SK-N-SH (cell line): ENCODE results near the gene FBH1. TPM values are rescaled to one million over a fixed set of nuclear protein-coding genes. Genes with fewer than 3 reads are reported as not detected.

ENCODE experiments used
- CTCF ChIA-PET: fragments of 300-600, 350-600 bp; formaldehyde crosslinking; extraction: SDS; loops from one replicate; lab custom pipeline; 2021; lab: Yijun Ruan, JAX
- POLR2A ChIA-PET: fragments of 350-600 bp; sonication (Branson Sonifier 250); formaldehyde crosslinking; extraction: SDS; loops from one replicate; lab custom pipeline; 2020; ENCODE audit warnings: antibody characterized with exemption, inconsistent platforms; lab: Yijun Ruan, JAX
- DNase-seq: peaks from one replicate; pipeline ENCODE4 v3.0.0; 2012
- H2AFZ ChIP-seq: fragments of 200-600 bp; sonication (generic); 2 replicates; pipeline ENCODE4 v1.8.1; 2016; ENCODE audit warnings: antibody characterized with exemption, mild to moderate bottlenecking, low read depth
- H3F3A ChIP-seq: fragments of 200-600 bp; sonication (generic); replicated peaks from 2 replicates; pipeline ENCODE3; 2016; ENCODE audit warnings: antibody characterized with exemption, mild to moderate bottlenecking; ENCODE audit not compliant: insufficient read depth
- H3K27ac ChIP-seq, 2 experiments: fragments of 200-500 bp in 1 of 2; fragments of 200-600 bp in 1 of 2; sonication (Bioruptor generic) in 1 of 2; sonication (generic), shearing (Covaris generic) in 1 of 2; 2 replicates each; pipeline versions ENCODE4 v1.5.1 to v1.6.1; 2014 to 2016; ENCODE audit warnings: low read depth in 2 of 2, inconsistent platforms in 1 of 2, low read length in 1 of 2, mild to moderate bottlenecking in 1 of 2, mixed read lengths in 1 of 2
- H3K27me3 ChIP-seq: fragments of 200-600 bp; sonication (generic), shearing (Covaris generic); 2 replicates; pipeline ENCODE4 v1.6.1; 2016; ENCODE audit warnings: mixed run types; ENCODE audit not compliant: insufficient read depth
- H3K36me3 ChIP-seq, 2 experiments: fragments of 200-500 bp in 1 of 2; fragments of 200-600 bp in 1 of 2; sonication (Bioruptor generic) in 1 of 2; sonication (generic) in 1 of 2; replicated peaks in 1 of 2; 2 replicates each; pipeline versions ENCODE3 to v1.5.1; 2014 to 2016; ENCODE audit warnings: low read length in 1 of 2, mild to moderate bottlenecking in 1 of 2; ENCODE audit not compliant: insufficient read depth in 2 of 2, control insufficient read depth in 1 of 2
- H3K4me1 ChIP-seq, 2 experiments: fragments of 200-500 bp in 1 of 2; fragments of 200-600 bp in 1 of 2; sonication (Bioruptor generic) in 1 of 2; sonication (generic), shearing (Covaris generic) in 1 of 2; 2 replicates each; pipeline versions ENCODE4 v1.5.1 to v1.6.1; 2014 to 2016; ENCODE audit warnings: low read depth in 1 of 2, low read length in 1 of 2, mixed run types in 1 of 2; ENCODE audit not compliant: insufficient read depth in 2 of 2, control insufficient read depth in 1 of 2
- H3K4me2 ChIP-seq: fragments of 200-600 bp; sonication (generic), shearing (Covaris generic); 2 replicates; pipeline ENCODE4 v1.6.1; 2017; ENCODE audit warnings: mixed run types
- H3K4me3 ChIP-seq, 2 experiments: fragments of 200-500 bp in 1 of 2; fragments of 200-600 bp in 1 of 2; sonication (Bioruptor generic) in 1 of 2; sonication (generic), shearing (Covaris generic) in 1 of 2; 2 replicates each; pipeline versions ENCODE4 v1.5.1 to v1.8.1; 2014 to 2016; ENCODE audit warnings: low read depth in 2 of 2, inconsistent platforms in 1 of 2, low read length in 1 of 2, mild to moderate bottlenecking in 1 of 2, mixed read lengths in 1 of 2, moderate library complexity in 1 of 2
- H3K79me2 ChIP-seq: fragments of 200-600 bp; sonication (generic); 2 replicates; pipeline ENCODE4 v1.8.1; 2017; ENCODE audit warnings: mild to moderate bottlenecking; ENCODE audit not compliant: insufficient read depth
- H3K9ac ChIP-seq: fragments of 200-600 bp; sonication (generic); 2 replicates; pipeline ENCODE4 v1.6.1; 2017; ENCODE audit warnings: mixed run types
- H3K9me2 ChIP-seq: fragments of 200-600 bp; sonication (generic); 2 replicates; pipeline ENCODE4 v1.6.1; 2017; ENCODE audit warnings: mixed run types
- H3K9me3 ChIP-seq: fragments of 200-600 bp; sonication (generic); 2 replicates; pipeline ENCODE4 v1.6.1; 2017; ENCODE audit warnings: mixed run types, mild to moderate bottlenecking, moderate library complexity
- H4K20me1 ChIP-seq: fragments of 200-600 bp; sonication (generic); 2 replicates; pipeline ENCODE4 v1.6.1; 2017; ENCODE audit warnings: mild to moderate bottlenecking, mixed run types; ENCODE audit not compliant: insufficient read depth
- CHD2 ChIP-seq: fragments of 150-350 bp; IDR thresholded peaks from 2 replicates; pipeline ENCODE4 v1.6.1; 2018; ENCODE audit warnings: low read length; ENCODE audit not compliant: partially characterized antibody
- ELF1 ChIP-seq: IDR thresholded peaks from 2 replicates; pipeline ENCODE4 v1.4.0; 2012
- EP300 ChIP-seq, 2 experiments: IDR thresholded peaks; 2 replicates each; pipeline versions ENCODE4 v1.4.0 to v1.6.1; 2012; ENCODE audit warnings: borderline replicate concordance in 1 of 2, low read depth in 1 of 2, low read length in 1 of 2
- EZH2phosphoT487 ChIP-seq: fragments of 200-600 bp; sonication (generic); IDR thresholded peaks from 2 replicates; pipeline ENCODE4 v1.6.1; 2017; ENCODE audit warnings: low read depth, mixed run types, mild to moderate bottlenecking, antibody characterized with exemption, moderate library complexity, borderline replicate concordance
- FOSL2 ChIP-seq: IDR thresholded peaks from 2 replicates; pipeline ENCODE4 v1.4.0; 2012; ENCODE audit warnings: low read depth, mild to moderate bottlenecking, moderate library complexity, borderline replicate concordance
- FOXJ3 ChIP-seq: sonication (generic); formaldehyde crosslinking; IDR thresholded peaks from 2 replicates; pipeline ENCODE4 v1.5.1; 2020; ENCODE audit warnings: mild to moderate bottlenecking, missing genetic modification reagents
- GATA2 ChIP-seq: sonication (generic); formaldehyde crosslinking; IDR thresholded peaks from 2 replicates; pipeline ENCODE4 v1.5.0; 2020; ENCODE audit warnings: mild to moderate bottlenecking, missing genetic modification reagents
- JUND ChIP-seq: IDR thresholded peaks from 2 replicates; pipeline ENCODE4 v1.4.0; 2012
- MEF2A ChIP-seq: IDR thresholded peaks from 2 replicates; pipeline ENCODE4 v1.4.0; 2012; ENCODE audit warnings: low read depth, borderline replicate concordance
- MXI1 ChIP-seq: IDR thresholded peaks from 2 replicates; pipeline ENCODE4 v1.6.1; 2012; ENCODE audit warnings: mild to moderate bottlenecking, low read depth, low read length, improper control_type of control experiment
- NFIC ChIP-seq: IDR thresholded peaks from 2 replicates; pipeline ENCODE4 v1.4.0; 2012; ENCODE audit warnings: borderline replicate concordance
- RAD21 ChIP-seq: IDR thresholded peaks from 2 replicates; pipeline ENCODE4 v1.6.1; 2012; ENCODE audit warnings: mild to moderate bottlenecking, low read length
- SIN3A ChIP-seq: IDR thresholded peaks from 2 replicates; pipeline ENCODE4 v1.6.1; 2012; ENCODE audit warnings: low read depth, mild to moderate bottlenecking, low read length, moderate library complexity, borderline replicate concordance
- SMC3 ChIP-seq: IDR thresholded peaks from 2 replicates; pipeline ENCODE4 v1.6.1; 2012; ENCODE audit warnings: low read depth, low read length, improper control_type of control experiment
- TEAD4 ChIP-seq: IDR thresholded peaks from 2 replicates; pipeline ENCODE4 v1.4.0; 2012; ENCODE audit warnings: mild to moderate bottlenecking, borderline replicate concordance; ENCODE audit not compliant: insufficient read depth
- YY1 ChIP-seq: IDR thresholded peaks from 2 replicates; pipeline ENCODE4 v1.4.0; 2012; ENCODE audit warnings: low read depth, mild to moderate bottlenecking
- WGBS: methylation state at CpG from one replicate; pipeline ENCODE4 v1.1.6; 2017; ENCODE audit warnings: low lambda C conversion rate; 5-methylcytosine and 5-hydroxymethylcytosine counted together
- polyA plus RNA-seq, 3 experiments: library from polyadenylated mRNA; depleted of rRNA; stranded (reverse); fragments of >200 nt; gene quantifications; 2 replicates each; pipeline ENCODE4 v1.2.3, GENCODE V29; 2012
- TF ChIP-seq, protein P1 (sequence below): IDR thresholded peaks from 2 replicates; pipeline ENCODE4 v1.4.0; 2012; ENCODE audit warnings: low read depth, borderline replicate concordance
- TF ChIP-seq, protein P2 (sequence below): fragments of 200-600 bp; sonication (generic); IDR thresholded peaks from 2 replicates; pipeline ENCODE4 v1.6.1; 2017; ENCODE audit warnings: antibody characterized with exemption, mild to moderate bottlenecking, moderate library complexity
- TF ChIP-seq, protein P3 (sequence below): fragments of 150-350 bp; IDR thresholded peaks from 2 replicates; pipeline ENCODE4 v1.6.1; 2016; ENCODE audit warnings: mild to moderate bottlenecking, low read depth, low read length

The FBH1 gene
- polyA plus RNA-seq, 1 of the 3 experiments (the other 2 are of a cell fraction): 60.9 TPM

DNA sequence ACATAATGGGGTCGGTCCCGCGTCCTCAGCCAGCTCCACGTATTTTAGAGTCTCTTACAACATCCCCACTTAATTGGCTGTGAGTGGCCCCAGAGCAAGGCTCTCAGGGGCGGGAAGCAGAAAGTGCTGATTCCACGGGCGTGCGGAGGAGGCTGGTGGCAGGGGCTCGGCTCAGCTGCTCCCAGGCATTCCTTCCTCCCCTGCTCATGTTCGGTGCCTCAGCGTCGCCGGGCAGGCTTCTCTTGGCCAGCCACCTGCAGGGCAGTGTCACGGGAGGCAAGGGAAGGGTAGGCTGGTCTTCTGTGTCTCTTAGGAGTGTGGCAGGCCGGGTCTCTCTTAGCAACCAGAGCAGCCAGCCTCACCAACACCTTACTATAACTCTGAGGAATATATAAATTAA is 53.5 kb downstream of the FBH1 start:
- Histone ChIP-seq H3K27me3 (no peaks in the 10 kb centered on the region), H3K36me3 (no peaks in the 10 kb centered on the region), H3K4me2 (peak overlapping the region; percentile 38; the same call in 1 of the 2 replicates), H3F3A (peaks cover 24% of the 10 kb centered on the region), H2AFZ (no peak overlapping the region), H3K4me1 (peaks cover 3 to 23% of the 10 kb centered on the region in 2 experiments; a peak in 3 of 4 replicates), H3K27ac (peak overlapping the region in 1 of 2 experiments; percentile 100; a peak in 2 of 4 replicates), H3K4me3 (no peak overlapping the region), H3K79me2 (no peaks in the 10 kb centered on the region), H3K9ac (peak overlapping the region; percentile 64; the same call in 1 of the 2 replicates), H4K20me1 (no peaks in the 10 kb centered on the region), H3K9me2 (no peaks in the 10 kb centered on the region), H3K9me3 (no peaks in the 10 kb centered on the region)
- CTCF ChIA-PET: interaction anchor here (0.6 to 1.6 kb wide), 3 partner anchors 33 to 143 kb away, joined by 3 to 6 read pairs (median 3); no protein-coding TSS in a partner anchor
- POLR2A ChIA-PET: no interaction called here
- TF ChIP-seq EP300 (IDR thresholded peaks at IDR 0.05; ENCODE audit: borderline replicate concordance in 1 of 2, low read depth in 1 of 2, low read length in 1 of 2) (no peak), CHD2 (no peak), NFIC (no peak), GATA2 (CRISPR knock-in tag) (no peak), EZH2phosphoT487 (no peak), RAD21 (no peak), YY1 (no peak), ELF1 (no peak), TEAD4 (no peak), MXI1 (no peak), SIN3A (no peak), JUND (no peak), SMC3 (no peak), FOSL2 (no peak), MEF2A (no peak), FOXJ3 (no peak)
- TF ChIP-seq, protein P1, sequence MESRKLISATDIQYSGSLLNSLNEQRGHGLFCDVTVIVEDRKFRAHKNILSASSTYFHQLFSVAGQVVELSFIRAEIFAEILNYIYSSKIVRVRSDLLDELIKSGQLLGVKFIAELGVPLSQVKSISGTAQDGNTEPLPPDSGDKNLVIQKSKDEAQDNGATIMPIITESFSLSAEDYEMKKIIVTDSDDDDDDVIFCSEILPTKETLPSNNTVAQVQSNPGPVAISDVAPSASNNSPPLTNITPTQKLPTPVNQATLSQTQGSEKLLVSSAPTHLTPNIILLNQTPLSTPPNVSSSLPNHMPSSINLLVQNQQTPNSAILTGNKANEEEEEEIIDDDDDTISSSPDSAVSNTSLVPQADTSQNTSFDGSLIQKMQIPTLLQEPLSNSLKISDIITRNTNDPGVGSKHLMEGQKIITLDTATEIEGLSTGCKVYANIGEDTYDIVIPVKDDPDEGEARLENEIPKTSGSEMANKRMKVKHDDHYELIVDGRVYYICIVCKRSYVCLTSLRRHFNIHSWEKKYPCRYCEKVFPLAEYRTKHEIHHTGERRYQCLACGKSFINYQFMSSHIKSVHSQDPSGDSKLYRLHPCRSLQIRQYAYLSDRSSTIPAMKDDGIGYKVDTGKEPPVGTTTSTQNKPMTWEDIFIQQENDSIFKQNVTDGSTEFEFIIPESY: no peak
- TF ChIP-seq, protein P2, sequence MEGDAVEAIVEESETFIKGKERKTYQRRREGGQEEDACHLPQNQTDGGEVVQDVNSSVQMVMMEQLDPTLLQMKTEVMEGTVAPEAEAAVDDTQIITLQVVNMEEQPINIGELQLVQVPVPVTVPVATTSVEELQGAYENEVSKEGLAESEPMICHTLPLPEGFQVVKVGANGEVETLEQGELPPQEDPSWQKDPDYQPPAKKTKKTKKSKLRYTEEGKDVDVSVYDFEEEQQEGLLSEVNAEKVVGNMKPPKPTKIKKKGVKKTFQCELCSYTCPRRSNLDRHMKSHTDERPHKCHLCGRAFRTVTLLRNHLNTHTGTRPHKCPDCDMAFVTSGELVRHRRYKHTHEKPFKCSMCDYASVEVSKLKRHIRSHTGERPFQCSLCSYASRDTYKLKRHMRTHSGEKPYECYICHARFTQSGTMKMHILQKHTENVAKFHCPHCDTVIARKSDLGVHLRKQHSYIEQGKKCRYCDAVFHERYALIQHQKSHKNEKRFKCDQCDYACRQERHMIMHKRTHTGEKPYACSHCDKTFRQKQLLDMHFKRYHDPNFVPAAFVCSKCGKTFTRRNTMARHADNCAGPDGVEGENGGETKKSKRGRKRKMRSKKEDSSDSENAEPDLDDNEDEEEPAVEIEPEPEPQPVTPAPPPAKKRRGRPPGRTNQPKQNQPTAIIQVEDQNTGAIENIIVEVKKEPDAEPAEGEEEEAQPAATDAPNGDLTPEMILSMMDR: no peak
- TF ChIP-seq, protein P3, sequence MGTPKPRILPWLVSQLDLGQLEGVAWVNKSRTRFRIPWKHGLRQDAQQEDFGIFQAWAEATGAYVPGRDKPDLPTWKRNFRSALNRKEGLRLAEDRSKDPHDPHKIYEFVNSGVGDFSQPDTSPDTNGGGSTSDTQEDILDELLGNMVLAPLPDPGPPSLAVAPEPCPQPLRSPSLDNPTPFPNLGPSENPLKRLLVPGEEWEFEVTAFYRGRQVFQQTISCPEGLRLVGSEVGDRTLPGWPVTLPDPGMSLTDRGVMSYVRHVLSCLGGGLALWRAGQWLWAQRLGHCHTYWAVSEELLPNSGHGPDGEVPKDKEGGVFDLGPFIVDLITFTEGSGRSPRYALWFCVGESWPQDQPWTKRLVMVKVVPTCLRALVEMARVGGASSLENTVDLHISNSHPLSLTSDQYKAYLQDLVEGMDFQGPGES: no peak
- 91% methylated on average over 8 of the region's 15 CpGs for WGBS
- DNase-seq: no peak
